HG02610 (cell line): ENCODE measurements around the gene NYNRIN.

Source experiments
- ATAC-seq: cut with Tn5 transposase; IDR thresholded peaks from one replicate; pipeline ENCODE4 v1.9.1; 2021; ENCODE audit warnings: mild to moderate bottlenecking, moderate library complexity; ENCODE audit not compliant: unreplicated experiment

The NYNRIN gene

DNA sequence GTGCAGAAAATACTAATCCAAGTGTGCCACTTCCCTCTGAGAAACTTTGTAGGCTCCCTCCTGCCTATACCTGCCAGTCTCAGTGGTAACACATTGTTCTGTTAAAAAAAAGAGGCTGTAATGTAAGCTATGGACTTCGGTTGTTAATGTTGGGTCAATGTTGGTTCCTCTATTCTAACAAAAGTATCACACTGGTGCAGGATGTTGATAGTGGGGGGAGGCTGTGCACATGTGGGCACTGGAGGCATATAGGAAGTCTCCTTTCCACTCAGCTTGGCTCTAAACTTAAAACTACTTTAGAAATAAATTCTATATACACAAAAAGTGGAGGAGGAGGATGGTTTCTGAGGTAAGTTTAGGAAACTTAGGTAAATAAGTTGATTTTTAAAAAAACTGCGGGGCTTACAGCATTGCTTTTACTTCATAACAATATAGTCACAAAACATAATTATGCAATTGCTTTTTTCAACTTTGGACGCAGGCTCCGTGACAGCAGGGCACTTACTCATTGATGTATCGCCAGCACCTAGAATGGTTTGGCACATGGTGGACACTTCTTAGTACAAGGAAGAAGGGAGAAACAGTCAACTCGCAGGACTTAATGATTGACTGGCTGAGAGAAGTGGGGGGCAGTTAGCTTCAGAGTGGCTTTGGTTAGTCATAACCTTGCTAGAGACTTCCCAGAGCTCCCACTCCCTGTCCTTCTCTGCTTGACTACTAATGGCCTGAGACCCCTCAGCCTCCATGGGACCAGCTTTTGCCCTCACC is 7.9 kb upstream of the NYNRIN start:
- ATAC-seq = no peak

DNA sequence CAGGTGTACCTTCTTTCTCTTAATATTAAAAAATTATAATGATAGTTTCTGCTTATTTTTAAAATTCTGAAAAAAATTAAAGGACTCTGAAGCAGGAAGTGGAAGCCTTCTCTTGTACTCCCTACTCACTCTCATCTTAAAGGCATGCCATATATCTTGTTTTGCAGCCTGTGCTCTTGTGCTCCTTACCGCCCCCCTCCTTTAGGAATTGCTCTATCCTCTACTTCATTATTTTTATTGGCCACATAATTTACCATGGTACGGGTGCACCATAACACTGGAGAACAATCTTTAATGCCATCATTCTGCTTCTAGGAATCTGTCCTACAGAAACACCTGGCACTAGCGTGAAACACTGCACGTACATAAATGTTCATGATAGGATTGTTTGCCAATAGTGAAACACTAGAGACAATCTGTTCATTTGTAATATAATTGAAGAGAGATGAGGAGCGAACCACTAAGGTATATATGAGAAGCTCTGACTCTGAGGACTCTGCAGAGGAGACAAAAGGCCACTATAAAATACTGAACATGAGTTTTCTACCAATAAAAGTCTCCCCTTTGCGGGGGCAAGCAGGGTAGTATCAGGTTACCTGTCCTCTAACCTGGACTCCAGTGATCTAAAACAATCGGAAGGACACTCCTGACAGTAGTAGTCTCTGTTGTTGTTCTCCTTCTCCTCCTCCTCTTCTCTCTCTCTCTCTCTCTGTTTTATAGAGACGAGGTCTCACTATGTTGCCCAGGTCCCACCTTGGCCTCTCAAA is 6.3 kb upstream of the NYNRIN start:
- ATAC-seq = no peak

DNA sequence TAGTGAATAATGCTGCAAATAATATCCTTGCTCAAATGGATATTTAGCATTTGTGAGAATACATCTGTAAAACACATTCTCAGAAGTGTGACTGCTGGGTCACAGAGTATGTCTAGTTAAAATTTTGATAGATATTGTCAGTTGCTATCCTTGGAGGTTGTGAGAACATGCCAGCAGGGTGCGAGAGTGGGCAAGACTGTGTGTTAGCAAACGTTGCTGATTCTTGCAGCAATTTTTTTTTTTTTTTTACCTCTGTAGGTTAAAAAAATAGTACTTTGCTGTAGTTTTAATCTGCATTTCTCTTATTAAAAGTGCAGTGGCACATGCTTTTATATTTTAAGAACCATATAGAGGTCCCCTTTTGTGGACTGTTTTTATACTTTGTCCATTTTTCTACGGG is 4.5 kb upstream of the NYNRIN start:
- ATAC-seq = no peak

DNA sequence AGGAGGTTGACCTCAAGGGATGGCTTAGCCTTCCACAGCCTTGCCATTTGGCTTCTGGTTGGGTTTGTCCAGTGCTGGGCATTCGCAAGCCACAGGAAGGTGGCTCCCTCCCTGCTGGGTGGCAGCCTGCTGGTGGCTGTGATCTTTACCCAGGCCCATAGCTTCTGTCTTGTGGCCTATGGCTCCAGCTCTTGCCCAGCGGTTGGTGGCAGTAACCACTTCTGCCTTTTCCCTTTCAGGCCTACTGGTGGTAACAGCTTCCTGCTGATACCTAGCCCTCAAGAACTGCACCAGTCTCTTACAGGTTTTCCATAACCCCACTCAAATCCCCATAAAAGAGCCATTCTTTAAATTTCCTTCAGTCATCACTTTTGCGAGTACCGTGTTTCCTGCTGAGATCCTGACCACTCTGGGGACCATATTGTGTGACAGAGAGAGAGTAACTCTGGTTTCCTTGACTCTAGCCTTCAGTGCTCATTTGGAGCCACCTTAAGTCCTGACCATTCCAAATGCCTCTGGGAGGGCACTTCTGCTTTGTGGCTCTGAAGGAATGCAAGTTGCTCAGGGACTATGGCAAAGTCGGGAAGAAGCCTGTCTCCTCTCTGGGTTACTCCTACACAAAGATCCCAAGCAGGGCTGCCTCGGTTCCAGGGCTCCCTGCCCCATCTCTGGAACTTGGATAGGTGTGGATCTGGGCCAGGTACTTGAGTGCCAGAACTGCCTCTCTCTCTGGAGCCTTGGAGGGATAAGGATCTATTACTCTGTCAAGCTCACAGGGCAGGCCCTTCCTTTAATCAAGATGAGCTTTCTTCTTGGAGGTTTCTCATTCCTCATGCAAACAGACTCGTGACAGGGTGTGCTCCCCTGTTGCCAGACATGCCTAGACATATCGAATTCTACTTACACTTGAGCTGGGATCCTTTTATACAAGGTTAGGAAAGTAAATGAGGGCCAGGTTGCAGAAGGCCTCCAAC is 2.9 kb upstream of the NYNRIN start:
- ATAC-seq = no peak

DNA sequence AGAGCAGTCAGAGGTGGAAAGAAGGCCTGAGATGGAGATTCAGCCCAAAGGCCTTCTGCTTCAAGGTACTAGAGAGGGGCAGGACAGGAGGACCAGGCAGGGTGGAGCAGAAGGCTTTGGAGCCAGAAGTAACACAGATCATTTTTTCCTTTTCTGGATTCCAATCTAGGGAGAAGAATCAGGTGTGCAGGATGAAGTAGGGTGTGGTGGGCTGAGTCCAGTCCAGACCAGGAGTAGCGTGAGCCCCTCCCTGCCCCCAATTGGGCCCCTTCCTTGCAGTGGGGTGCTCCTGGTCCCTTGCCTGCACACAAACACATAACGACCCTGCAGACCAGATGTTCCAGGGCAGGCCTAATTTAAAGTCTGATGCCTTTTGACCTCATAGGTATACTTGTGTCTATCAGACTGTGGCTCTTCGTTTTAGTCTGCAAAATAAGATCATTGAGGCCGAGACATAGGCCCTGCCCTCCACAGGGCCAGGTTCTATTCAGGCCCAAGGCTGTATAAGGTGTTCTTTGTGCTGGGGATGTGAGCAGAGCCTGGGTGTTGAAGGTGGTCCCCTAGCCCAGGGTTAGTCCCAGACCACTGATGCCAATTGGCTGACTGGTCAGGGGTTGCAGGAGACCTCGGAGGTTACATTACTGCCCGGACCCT is 1.0 kb upstream of the NYNRIN start:
- no peak for ATAC-seq

DNA sequence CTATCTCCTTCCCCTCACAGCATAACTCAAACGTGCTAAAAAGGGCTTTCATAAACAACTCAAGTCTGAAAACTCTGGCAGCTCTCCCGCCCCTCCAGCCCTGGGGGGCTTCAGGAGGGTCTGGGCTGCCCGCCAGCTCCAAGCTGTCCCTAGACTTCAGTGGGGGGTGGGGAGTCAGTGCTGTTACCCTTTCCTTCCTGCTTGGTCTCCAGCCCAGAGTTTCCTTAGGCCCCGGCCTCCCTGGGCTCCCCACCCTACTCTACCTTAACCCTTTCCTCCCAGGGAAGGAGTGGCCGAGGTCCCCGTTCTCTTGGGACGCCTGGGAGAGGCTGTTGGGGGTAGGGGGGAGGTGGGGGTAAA is 530 bp upstream of the NYNRIN start:
- ATAC-seq = no peak

DNA sequence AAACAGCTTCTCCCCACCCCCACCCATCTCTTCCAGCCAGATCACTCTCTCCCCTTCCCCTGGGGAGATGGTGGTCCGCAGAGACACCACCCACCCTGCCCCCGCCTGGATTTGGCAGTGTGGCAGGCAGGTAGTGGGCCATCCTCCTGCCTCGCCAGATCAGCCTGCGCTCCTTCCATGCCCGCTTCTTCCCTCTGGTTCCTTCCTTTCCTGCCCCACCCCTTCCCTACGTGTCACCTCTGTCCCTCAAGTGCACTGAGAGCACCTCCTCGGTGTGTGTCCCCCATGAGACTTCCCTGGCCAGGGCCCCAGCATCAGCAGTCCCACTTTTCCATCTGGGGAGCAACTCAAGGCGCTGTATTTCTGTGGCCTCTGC is 632 bp downstream of the NYNRIN start:
- ATAC-seq = no peak

DNA sequence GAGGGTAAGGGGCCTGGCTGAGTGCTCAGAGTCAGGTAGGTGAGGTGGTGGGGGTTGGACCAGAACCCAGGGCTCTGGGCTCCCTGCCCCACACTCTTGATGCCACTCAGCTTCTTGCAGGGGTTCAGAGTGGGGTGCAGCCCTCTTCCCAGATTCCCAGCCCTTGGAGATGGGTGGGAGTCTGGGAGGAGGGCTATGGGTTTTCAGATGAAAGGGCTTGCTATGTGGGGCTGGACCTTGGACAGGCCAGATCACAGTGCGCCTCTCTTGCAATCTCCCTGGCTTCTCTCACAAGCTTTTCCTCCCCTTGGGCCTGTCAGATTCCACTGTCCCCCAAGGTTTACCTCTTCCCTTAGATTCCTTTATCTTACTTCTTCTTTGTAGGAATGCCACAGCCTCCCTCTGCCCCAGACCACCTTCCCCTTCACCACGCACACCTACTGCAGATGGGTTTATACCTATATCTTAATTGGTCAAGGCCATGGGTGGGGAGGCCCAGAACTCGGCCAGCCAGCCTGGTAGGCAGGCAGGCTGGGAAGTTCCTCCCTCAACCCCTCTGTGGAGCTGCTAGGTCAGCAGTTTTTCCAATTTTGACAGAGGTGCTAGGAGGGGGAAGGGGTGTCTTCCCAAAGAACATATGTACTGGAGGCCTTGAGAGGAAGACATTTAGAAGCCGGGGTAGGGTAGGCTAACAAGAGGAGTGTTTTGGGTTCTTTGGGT is 1.4 kb downstream of the NYNRIN start:
- no peak for ATAC-seq

DNA sequence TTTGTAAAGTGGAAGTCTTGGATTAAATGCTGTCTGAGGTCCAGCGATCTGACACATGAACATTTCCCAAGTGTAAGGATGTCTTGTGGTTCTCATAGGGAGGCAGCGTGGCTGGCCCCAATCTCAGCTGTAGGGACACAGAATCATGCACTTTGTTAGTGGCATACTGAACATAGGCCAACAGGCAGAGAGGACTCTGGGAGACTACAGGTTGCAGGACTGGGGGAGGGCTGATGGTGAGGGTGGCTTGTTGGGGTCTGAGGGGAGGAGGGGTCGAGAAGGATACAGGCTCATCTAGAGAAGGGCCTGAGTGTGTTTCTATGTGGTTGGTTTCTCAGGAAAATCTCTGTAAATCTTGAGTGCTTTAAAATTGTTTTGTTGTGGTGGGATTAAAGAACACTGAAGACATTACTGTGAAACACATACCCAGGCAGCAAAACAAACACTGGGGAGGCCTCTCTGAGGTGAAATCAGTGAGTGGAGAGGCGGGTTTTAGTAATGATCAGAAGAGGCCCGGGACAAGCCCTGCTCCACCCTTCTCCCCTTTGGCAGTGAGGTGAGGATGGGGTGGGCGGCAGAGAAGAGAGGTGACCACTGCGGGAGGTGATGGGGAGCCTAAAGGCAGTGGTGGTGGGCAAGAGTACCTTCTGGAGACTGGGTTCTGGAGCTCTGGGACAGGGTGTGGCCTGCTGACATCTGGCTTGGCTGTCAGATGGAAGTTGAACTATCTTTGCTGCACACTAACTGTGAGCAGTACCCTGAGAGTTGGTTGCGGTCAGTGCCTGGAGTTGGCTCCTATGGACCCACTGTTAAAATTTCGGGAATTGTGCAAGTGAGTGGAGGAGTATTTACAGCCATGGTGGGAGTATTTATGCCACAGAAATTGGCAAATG is 3.3 kb downstream of the NYNRIN start:
- no peak for ATAC-seq

DNA sequence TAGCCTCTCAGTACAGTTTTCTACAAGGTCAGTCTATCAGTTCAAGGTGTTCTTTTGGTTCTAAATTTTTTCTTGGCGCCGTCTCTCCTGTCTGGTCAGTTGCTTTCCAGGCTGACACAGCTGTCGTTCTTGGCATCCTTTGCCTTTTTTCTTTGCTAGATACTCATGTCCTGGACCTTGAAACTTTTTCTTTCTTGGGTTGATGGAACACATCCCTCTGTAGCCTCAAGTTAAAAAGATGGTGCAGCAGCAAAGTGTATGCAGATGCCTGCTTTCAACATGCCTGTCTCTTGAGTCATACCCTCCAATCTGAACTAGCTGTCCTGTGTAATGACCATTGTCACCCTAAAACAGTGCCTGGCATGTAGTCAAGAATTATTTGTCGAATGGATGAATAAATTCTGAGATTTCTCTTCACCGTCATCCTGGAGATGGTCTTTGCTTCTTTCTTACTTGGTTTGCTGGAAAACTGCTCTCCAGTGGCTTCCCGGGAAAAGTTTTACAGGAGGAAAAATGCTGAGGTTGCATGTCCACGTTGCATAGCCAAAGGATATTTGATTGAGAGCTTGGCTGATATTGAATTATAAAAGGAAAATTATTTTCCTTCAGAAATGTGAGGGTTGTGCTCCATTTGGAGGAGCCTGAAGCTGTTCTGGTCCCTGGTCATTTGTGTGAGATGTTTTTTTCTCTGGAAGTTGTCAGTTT is 4.6 kb downstream of the NYNRIN start:
- ATAC-seq = no peak

DNA sequence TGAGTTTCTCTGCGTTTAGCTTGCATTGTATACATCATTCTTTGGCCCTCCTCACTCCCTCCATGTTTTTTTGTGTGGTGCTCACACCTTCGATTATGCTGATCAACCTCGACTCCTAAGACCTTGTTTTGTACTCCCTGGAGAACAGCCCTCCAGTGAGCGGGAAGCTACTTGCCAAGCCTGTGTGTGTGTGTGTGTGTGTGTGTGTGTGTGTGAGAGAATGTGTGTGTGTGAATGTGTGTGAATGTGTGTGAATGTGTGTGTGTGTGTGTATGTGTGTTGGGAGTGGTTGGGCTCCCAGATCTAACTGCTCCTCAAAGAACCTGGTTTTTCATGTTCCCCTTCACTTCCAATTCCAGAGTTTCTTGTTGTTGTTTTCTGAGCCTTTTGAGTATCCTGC is 6.0 kb downstream of the NYNRIN start:
- ATAC-seq = no peak

DNA sequence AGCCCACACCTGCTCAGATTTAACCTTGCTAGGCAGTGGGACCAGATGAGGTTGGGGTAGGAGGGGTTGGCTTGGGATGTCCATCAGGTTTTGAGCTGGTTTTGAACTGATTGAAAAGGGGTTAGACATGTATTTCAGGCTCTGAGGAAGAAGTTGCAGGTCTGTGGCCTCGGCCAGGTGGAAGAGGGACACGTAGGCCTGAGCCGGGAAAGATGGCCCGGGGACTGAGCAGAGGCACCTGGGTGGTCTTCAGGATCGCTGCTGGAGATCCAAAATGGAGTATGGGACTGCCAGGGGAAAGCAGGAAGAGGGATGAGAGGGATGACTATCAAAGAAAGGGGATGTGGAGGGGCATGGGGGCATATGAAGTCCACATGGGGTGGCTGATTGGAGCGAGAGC is 7.6 kb downstream of the NYNRIN start:
- no peak for ATAC-seq

DNA sequence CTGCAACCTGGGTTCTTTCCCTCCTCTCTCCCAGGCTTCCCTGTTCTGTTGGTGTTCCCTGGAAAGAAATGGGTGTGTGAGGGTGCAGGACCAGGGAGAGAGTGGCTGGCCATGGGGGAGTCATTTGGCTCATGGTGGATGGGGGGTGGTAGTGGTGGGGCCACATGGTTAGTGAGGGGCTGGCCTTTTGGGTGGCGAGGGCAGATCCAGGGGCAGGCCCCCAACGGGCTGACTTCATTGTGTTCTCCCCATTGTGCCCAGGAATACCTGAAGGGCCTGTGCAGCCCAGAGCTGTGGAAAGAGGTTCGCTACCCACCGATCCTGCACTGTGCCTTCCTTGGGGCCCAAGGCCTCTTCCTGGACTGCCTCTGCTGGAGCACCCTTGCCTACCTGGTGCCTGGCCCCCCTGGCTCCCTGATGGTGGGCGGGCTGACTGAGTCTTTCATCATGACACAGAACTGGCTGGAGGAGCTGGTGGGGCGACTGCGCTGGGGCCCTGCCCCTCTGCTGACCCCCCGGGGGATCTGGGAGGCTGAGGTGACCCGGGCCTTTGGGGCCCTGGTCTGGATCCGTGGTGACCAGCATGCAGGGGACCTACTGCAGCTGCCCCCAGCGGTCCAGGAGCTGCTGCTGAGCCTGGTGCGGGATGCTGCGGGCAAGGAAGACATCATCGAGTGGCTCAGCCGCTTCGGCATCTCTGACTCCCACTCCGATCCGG is 9.0 kb downstream of the NYNRIN start:
- ATAC-seq = no peak

DNA sequence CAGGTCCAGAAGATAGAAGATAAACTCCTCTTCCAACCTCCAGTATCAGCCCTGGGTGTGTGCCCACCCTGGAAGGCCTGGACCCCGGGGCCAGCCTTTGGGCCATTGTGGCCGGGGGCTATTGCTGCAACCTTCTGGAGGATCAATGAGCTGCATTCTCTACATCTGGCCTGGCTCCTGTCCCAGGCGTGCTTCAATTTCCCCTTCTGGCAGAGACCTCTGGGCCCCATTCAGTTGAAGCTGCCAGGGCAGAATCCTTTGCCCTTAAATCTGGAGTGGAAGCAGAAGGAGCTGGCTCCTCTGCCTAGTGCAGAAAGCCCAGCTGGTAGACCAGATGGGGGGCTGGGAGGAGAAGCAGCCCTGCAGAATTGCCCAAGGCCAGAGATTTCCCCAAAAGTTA is 10.0 kb downstream of the NYNRIN start:
- no peak for ATAC-seq

DNA sequence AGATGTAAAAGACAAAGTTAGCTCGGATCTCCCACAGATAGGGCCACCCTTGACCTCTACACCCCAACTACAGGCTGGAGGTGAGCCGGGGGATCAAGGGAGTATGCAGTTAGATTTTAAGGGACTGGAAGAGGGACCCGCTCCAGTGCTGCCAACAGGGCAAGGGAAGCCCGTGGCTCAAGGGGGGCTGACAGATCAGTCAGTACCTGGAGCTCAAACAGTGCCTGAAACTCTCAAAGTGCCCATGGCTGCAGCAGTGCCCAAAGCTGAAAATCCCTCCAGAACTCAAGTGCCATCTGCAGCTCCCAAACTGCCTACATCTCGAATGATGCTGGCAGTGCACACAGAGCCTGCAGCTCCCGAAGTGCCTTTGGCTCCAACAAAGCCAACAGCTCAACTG is 10.4 kb downstream of the NYNRIN start:
- no peak for ATAC-seq

DNA sequence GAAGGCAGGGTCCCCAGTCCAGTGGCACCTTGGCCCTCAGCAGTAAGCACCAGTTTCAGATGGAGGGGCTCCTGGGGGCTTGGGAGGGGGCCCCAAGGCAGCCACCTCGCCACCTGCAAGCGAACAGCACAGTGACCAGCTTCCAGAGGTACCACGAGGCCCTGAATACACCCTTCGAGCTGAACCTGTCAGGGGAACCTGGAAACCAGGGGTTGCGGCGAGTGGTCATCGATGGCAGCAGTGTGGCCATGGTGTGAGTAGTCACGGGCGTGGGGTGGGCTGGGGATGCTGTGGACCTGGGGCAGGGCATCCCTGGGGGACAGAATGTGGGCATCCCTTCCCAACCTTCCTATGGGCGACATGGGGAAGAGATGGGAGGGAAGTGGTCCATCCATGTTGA is 11.2 kb downstream of the NYNRIN start:
- ATAC-seq = no peak

DNA sequence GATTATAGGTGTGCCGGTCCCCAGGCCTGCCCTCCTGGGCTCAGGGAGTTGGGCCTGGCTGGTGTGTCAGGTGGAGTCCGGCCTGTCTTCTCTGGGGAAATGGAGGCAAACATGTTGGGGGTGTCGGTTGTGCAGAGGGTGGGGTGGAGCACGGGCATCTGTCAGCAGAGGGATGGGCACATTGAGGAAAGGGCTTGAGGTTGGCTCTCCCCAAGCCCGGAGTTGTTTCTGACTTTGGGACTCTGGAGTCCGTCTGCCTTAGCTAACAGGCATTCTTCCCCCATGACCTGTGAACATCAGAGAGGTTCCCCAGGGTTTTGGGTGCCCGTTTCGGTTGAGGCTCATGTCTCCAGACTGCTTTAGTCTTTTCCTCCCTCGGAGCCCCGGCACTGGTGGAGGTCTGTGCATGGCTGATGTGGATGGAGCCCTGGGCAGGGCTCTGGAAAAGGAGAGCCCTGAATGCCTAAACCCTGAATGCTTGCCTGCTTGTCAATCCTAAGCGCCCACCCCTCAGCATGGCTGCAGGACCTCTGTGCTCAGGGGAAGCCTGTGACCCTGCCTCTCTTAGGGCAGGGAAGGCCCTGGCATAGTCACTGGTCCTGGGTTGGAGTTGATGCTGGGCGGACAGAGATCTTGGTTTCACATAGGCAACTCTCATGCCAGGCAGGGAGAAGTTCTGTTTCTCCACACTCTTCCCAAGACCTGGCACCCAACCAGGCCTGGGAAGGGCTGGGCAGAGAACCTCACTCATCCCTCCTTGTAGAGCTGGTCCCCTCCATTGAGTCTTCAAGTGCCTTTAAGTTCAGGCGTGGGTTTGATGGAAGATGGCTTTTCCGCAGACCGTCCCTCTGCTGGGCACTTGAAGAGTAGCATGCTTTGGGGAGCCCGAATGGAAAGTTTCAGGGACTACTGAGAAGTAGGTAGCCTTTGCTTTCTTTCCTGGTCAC is 12.9 kb downstream of the NYNRIN start:
- peak; percentile 55 for ATAC-seq
